ENCODE results near the gene SFXN4. TPM values are rescaled to one million over a fixed set of nuclear protein-coding genes. Genes with fewer than 3 reads are reported as not detected.

The SFXN4 gene
- 10 to 100 TPM; 28.2 to 34.2 (median 31.9) TPM for polyA plus RNA-seq (ENCODE audit: insufficient read length in 3 of 3)
- long read RNA-seq, donor 1, partial matches to known transcripts: 0 of 1 reads
- long read RNA-seq, donor 1, other reads (novel, unspliced or antisense): 0 of 1 reads
- long read RNA-seq, donor 2, partial matches to known transcripts: 0 of 1 reads
- long read RNA-seq, donor 2, other reads (novel, unspliced or antisense): 0 of 1 reads
- long read RNA-seq, donor 3, transcript SFXN4-201 (14 exons, 1,363 nt): major isoform, 6 of 6 reads
- long read RNA-seq, donor 3, partial matches to known transcripts: 0 of 6 reads
- long read RNA-seq, donor 3, other reads (novel, unspliced or antisense): 0 of 6 reads
- long read RNA-seq, donor 4, transcript SFXN4-201 (14 exons, 1,363 nt): major isoform, 7 of 17 reads
- long read RNA-seq, donor 4, partial matches to known transcripts: 10 of 17 reads
- long read RNA-seq, donor 4, other reads (novel, unspliced or antisense): 0 of 17 reads
- long read RNA-seq, donor 5: 0 reads
- long read RNA-seq, donor 6, transcript SFXN4-201 (14 exons, 1,363 nt): major isoform, 5 of 13 reads
- long read RNA-seq, donor 6, partial matches to known transcripts: 8 of 13 reads
- long read RNA-seq, donor 6, other reads (novel, unspliced or antisense): 0 of 13 reads
- long read RNA-seq, donor 7, transcript SFXN4-201 (14 exons, 1,363 nt): major isoform, 7 of 9 reads
- long read RNA-seq, donor 7, partial matches to known transcripts: 0 of 9 reads
- long read RNA-seq, donor 7, other reads (novel, unspliced or antisense): 0 of 9 reads
- long read RNA-seq, donor 8, transcript SFXN4-201 (14 exons, 1,363 nt): major isoform, 11 of 30 reads
- long read RNA-seq, donor 8, partial matches to known transcripts: 19 of 30 reads
- long read RNA-seq, donor 8, other reads (novel, unspliced or antisense): 0 of 30 reads
- long read RNA-seq, donor 9, transcript SFXN4-201 (14 exons, 1,363 nt): major isoform, 9 of 9 reads
- long read RNA-seq, donor 9, partial matches to known transcripts: 0 of 9 reads
- long read RNA-seq, donor 9, other reads (novel, unspliced or antisense): 0 of 9 reads
- long read RNA-seq, donor 10, transcript SFXN4-201 (14 exons, 1,363 nt): major isoform, 7 of 13 reads
- long read RNA-seq, donor 10, partial matches to known transcripts: 6 of 13 reads
- long read RNA-seq, donor 10, other reads (novel, unspliced or antisense): 0 of 13 reads
- long read RNA-seq, donor 11, partial matches to known transcripts: 6 of 10 reads
- long read RNA-seq, donor 11, other reads (novel, unspliced or antisense): 0 of 10 reads
- long read RNA-seq, donor 12, partial matches to known transcripts: 0 of 4 reads
- long read RNA-seq, donor 12, other reads (novel, unspliced or antisense): 0 of 4 reads
- long read RNA-seq, donor 13: 0 reads
- long read RNA-seq, donor 14, partial matches to known transcripts: 6 of 10 reads
- long read RNA-seq, donor 14, other reads (novel, unspliced or antisense): 0 of 10 reads
- long read RNA-seq, donor 15, partial matches to known transcripts: 10 of 12 reads
- long read RNA-seq, donor 15, other reads (novel, unspliced or antisense): 0 of 12 reads
- long read RNA-seq, donor 16, transcript SFXN4-201 (14 exons, 1,363 nt): major isoform, 19 of 78 reads
- long read RNA-seq, donor 16, partial matches to known transcripts: 59 of 78 reads
- long read RNA-seq, donor 16, other reads (novel, unspliced or antisense): 0 of 78 reads

GRCh38 chr10:119165171-119166117 is at the start of gene SFXN4:
TSS of gene SFXN4 (minus strand) at chr10:119165714. CDS start at chr10:119165647, 67 bp downstream.
- peak in 5 of 11 donors; percentile 13 to 66 (median 49) for DNase-seq (ENCODE audit: extremely low read depth in 1 of 11, low read depth in 9 of 11, low spot score in 4 of 11)

- DNase-seq (ENCODE audit: extremely low read depth in 1 of 11, low read depth in 9 of 11, low spot score in 4 of 11): no peak
These were observed 46.3 kb upstream of the SFXN4 start for GRCh38 chr10:119211625-119212441.

- DNase-seq (ENCODE audit: extremely low read depth in 1 of 11, low read depth in 9 of 11, low spot score in 4 of 11): no peak
These were observed 45.7 kb upstream of the SFXN4 start for GRCh38 chr10:119211176-119211575.

- DNase-seq (ENCODE audit: extremely low read depth in 1 of 11, low read depth in 9 of 11, low spot score in 4 of 11): no peak
These were observed 45.1 kb upstream of the SFXN4 start for GRCh38 chr10:119210633-119211032.

GRCh38 chr10:119209736-119210355 is 44.3 kb upstream of the SFXN4 start:
- no peak for DNase-seq (ENCODE audit: extremely low read depth in 1 of 11, low read depth in 9 of 11, low spot score in 4 of 11)

GRCh38 chr10:119209035-119209735 is 43.7 kb upstream of the SFXN4 start:
- peak in 4 of 11 donors; percentile 53 to 64 (median 62) for DNase-seq (ENCODE audit: extremely low read depth in 1 of 11, low read depth in 9 of 11, low spot score in 4 of 11)

GRCh38 chr10:119208553-119208940 is 43.0 kb upstream of the SFXN4 start:
- DNase-seq (ENCODE audit: extremely low read depth in 1 of 11, low read depth in 9 of 11, low spot score in 4 of 11): no peak

- peak in 2 of 11 donors; percentile 33 to 39 for DNase-seq (ENCODE audit: extremely low read depth in 1 of 11, low read depth in 9 of 11, low spot score in 4 of 11)
These were observed 42.4 kb upstream of the SFXN4 start for GRCh38 chr10:119207713-119208552.

- peak; percentile 86 to 96 (median 93) for DNase-seq (ENCODE audit: extremely low read depth in 1 of 11, low read depth in 9 of 11, low spot score in 4 of 11)
These were observed 41.8 kb upstream of the SFXN4 start, which contains the start of gene GRK5 for GRCh38 chr10:119207366-119207666. TSS of gene GRK5 (plus strand) at chr10:119207571. CDS start at chr10:119207918, 347 bp downstream.

GRCh38 chr10:119206603-119207365 is 41.3 kb upstream of the SFXN4 start:
- peak in 5 of 11 donors; percentile 51 to 76 (median 68) for DNase-seq (ENCODE audit: extremely low read depth in 1 of 11, low read depth in 9 of 11, low spot score in 4 of 11)

- DNase-seq (ENCODE audit: extremely low read depth in 1 of 11, low read depth in 9 of 11, low spot score in 4 of 11): no peak
These were observed 40.5 kb upstream of the SFXN4 start for GRCh38 chr10:119205894-119206602.

GRCh38 chr10:119203006-119203405 is 37.5 kb upstream of the SFXN4 start:
- no peak for DNase-seq (ENCODE audit: extremely low read depth in 1 of 11, low read depth in 9 of 11, low spot score in 4 of 11)

GRCh38 chr10:119201233-119201632 is 35.7 kb upstream of the SFXN4 start:
- DNase-seq (ENCODE audit: extremely low read depth in 1 of 11, low read depth in 9 of 11, low spot score in 4 of 11): no peak
